ENCODE data around the gene CCL18. TPM values are rescaled to one million over a fixed set of nuclear protein-coding genes. Genes with fewer than 3 reads are reported as not detected.
"Not testable (repeated sequence)": the region's sequence is repeated elsewhere in the genome, so short reads cannot be mapped to it uniquely, and the experiment has no call there.

The CCL18 gene
- total and polyA plus RNA-seq, 7 donors: 1.4 to 52.7 (median 2.8) TPM; not detected in 1

DNA sequence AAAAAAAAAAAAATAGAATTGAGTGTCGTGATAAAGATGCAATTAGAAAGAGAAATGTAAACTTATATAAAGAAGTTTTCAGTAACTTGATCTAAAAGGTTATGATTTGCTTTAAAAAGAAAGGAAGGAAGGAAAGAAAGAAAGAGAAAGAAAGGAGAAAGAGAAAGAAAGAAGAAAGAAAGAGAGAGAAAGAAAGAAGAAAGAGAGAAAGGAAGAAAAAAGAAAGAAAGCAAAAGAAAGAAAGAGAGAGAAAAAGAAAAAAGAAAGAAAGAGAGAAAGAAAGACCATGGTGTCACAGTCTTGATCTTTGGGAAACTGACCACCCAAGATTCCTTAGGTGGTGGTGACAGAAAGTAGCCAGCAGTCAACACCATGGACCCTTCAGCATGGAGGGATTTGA, 30.2 kb downstream of the CCL18 start:
- Histone ChIP-seq H3K27ac (no peak overlapping the region), H3K9me3 (no peaks in the 10 kb centered on the region), H3K4me1 (no peaks in the 10 kb centered on the region), H3K27me3 (peaks cover 0 to 9% (median 0%) of the 10 kb centered on the region in 3 donors), H3K4me3 (no peak overlapping the region), H3K36me3 (no peaks in the 10 kb centered on the region)
- TF ChIP-seq POLR2AphosphoS5 (IDR thresholded peaks at IDR 0.05) (no peak), EP300 (IDR thresholded peaks at IDR 0.05) (no peak), POLR2A (IDR thresholded peaks at IDR 0.05) (no peak)
- TF ChIP-seq, protein P1, sequence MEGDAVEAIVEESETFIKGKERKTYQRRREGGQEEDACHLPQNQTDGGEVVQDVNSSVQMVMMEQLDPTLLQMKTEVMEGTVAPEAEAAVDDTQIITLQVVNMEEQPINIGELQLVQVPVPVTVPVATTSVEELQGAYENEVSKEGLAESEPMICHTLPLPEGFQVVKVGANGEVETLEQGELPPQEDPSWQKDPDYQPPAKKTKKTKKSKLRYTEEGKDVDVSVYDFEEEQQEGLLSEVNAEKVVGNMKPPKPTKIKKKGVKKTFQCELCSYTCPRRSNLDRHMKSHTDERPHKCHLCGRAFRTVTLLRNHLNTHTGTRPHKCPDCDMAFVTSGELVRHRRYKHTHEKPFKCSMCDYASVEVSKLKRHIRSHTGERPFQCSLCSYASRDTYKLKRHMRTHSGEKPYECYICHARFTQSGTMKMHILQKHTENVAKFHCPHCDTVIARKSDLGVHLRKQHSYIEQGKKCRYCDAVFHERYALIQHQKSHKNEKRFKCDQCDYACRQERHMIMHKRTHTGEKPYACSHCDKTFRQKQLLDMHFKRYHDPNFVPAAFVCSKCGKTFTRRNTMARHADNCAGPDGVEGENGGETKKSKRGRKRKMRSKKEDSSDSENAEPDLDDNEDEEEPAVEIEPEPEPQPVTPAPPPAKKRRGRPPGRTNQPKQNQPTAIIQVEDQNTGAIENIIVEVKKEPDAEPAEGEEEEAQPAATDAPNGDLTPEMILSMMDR (IDR thresholded peaks at IDR 0.05): no peak
- 84 to 89% methylated on average over 1 of the region's 1 CpG for WGBS, 2 donors
- DNase-seq: no peak
- intact Hi-C loops (cut with DNase I): no loop called here

DNA sequence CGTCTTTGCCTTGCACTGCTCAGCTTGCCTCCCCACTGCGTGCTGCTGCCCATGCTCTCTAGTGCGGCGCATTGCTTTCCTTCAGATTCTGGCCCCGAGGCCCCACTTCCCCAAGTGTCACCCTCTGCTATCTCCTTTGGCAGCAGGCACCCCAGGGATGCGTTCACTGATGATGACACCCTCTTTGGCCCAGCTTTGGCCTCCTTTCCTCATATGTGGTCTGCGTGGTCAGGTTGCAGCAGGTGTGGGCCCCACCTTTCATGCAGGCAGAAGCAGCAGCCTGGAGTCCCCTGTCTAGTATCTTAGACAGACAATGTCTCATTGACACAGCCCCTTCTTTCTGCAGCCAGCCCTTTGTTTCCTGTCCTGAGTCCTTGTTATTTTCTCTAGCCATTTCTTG, 30.7 kb downstream of the CCL18 start:
- Histone ChIP-seq H3K27ac (no peak overlapping the region), H3K36me3 (no peaks in the 10 kb centered on the region), H3K27me3 (peaks cover 0 to 4% (median 0%) of the 10 kb centered on the region in 3 donors), H3K4me3 (no peak overlapping the region), H3K9me3 (no peaks in the 10 kb centered on the region), H3K4me1 (no peaks in the 10 kb centered on the region)
- TF ChIP-seq POLR2AphosphoS5 (IDR thresholded peaks at IDR 0.05) (no peak), POLR2A (IDR thresholded peaks at IDR 0.05) (no peak), EP300 (IDR thresholded peaks at IDR 0.05) (no peak)
- TF ChIP-seq, protein P1 (IDR thresholded peaks at IDR 0.05): no peak
- intact Hi-C loops (cut with DNase I): no loop called here
- WGBS, 2 donors: 87 to 96% methylated on average over 7 of the region's 7 CpGs
- no peak for DNase-seq

DNA sequence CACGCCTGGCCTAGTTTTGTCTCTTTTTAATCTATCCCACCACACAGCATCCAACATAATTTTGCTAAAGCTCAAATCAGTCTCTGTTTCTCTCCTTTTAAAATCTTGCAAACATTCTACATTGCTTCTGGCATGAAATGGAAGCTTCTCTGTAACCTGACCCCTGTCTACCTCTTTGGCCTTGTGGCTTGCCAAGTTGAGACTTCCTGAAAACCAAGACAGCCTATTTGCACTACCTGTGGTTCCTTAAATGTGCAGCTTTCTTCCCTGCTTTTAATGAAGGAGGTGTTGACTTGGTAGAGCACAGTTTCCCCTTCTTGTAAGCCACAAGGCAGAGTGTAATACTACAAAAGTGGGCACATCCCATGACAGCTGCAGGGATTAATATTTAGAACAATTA, 31.9 kb downstream of the CCL18 start:
- Histone ChIP-seq H3K9me3 (no peaks in the 10 kb centered on the region), H3K4me3 (no peak overlapping the region), H3K27ac (no peak overlapping the region), H3K4me1 (no peaks in the 10 kb centered on the region), H3K36me3 (no peaks in the 10 kb centered on the region), H3K27me3 (no peaks in the 10 kb centered on the region)
- TF ChIP-seq POLR2A (IDR thresholded peaks at IDR 0.05): no peak
- TF ChIP-seq EP300 (IDR thresholded peaks at IDR 0.05): no peak
- no peak for TF ChIP-seq POLR2AphosphoS5 (IDR thresholded peaks at IDR 0.05)
- TF ChIP-seq, protein P1 (IDR thresholded peaks at IDR 0.05): no peak
- WGBS, 2 donors: 91 to 96% methylated on average over 1 of the region's 1 CpG
- DNase-seq: no peak
- intact Hi-C loops (cut with DNase I): no loop called here

DNA sequence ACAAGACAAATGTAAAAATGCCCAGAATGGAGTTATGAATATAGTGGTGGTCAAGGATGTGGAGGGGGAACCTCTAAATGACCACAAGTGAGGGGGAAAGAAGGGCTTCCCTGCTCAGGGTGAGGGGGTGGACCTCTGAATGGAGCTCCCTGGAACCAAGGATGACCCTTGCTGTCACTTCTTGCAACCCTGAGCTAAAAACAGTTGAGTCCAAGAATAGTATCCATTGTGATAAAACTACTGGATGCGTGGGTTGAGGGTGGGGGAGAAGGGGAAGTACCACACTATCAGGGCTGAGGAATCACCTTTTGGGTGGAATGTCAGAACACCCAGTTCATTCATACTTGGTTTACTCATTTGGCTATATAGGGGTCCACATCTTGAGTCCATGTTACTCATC, 34.9 kb downstream of the CCL18 start:
- H3K4me1 ChIP-seq; intact Hi-C loops (cut with DNase I); H3K36me3 ChIP-seq; H3K27ac ChIP-seq; H3K9me3 ChIP-seq; H3K27me3 ChIP-seq; H3K4me3 ChIP-seq; DNase-seq: not testable (repeated sequence)
- WGBS, 2 donors: 86 to 92% methylated on average over 1 of the region's 1 CpG

DNA sequence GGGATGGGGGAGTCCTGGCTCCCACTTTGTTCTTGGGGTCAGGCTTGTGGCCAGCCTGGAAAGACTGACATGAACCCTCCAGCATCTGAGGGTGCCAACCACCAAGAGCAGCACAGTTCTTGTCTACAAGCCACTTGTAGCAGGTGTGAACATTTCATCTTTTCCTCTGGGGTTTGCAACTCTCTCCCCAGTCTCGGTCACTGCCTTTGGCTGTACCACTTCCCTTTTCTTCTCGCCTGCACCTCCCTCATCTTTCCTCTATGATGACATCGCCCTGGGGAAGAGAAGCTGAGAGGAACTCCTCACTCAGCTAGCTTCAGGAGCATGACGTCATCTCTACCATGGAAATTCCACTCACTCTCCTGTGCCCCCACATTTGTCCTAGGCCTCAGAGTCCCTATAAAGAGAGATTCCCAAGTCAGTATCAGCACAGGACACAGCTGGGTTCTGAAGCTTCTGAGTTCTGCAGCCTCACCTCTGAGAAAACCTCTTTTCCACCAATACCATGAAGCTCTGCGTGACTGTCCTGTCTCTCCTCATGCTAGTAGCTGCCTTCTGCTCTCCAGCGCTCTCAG, 39.4 kb downstream of the CCL18 start, which contains the start of gene CCL4:
TSS of gene CCL4 (plus strand) at position 427 of the 575 bp plus-strand sequence. CDS start at position 506, 79 bp downstream.
- intact Hi-C loops (cut with DNase I); H3K36me3 ChIP-seq; DNase-seq; H3K27me3 ChIP-seq; H3K27ac ChIP-seq; H3K4me1 ChIP-seq; H3K9me3 ChIP-seq; H3K4me3 ChIP-seq: not testable (repeated sequence)
- WGBS, 2 donors: 59 to 84% methylated on average over 6 of the region's 6 CpGs

DNA sequence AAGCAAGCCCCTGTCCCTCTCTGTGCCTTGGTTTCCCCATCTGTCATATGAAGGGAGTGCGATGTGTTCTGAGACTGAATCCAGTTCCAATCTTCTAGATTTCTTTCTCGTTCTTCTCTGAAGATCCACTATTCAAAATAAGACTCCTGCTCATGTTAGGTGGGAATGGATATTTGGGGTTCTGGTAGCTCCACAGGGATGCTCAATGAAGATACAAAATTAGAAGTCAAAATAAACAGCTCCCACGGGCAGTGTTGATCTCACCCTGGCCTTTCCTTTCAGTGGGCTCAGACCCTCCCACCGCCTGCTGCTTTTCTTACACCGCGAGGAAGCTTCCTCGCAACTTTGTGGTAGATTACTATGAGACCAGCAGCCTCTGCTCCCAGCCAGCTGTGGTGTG, 40.2 kb downstream of the CCL18 start:
- H3K9me3 ChIP-seq; intact Hi-C loops (cut with DNase I); H3K36me3 ChIP-seq; H3K4me1 ChIP-seq; DNase-seq; H3K27me3 ChIP-seq; H3K27ac ChIP-seq; H3K4me3 ChIP-seq: not testable (repeated sequence)
- 52 to 89% methylated on average over 6 of the region's 7 CpGs for WGBS, 2 donors

All from sigmoid colon (tissue), 7 donors.